Activated CD8-positive, alpha-beta T cell treated with anti-CD3 and anti-CD28 coated beads for 36 hours (primary cell): ENCODE results near the gene IDS. TPM values are rescaled to one million over a fixed set of nuclear protein-coding genes. Genes with fewer than 3 reads are reported as not detected.
A peak's percentile ranks its signal among the peaks of the same experiment; 100 is the strongest.
"Not testable (repeated sequence)": the region's sequence is repeated elsewhere in the genome, so short reads cannot be mapped to it uniquely, and the experiment has no call there.

Experiments
- ATAC-seq: fragments of 200-7000 bp; cut with Tn5 transposase; one replicate; pipeline ENCODE4 v1.10.0; 2021; ENCODE audit warnings: mild to moderate bottlenecking, moderate library complexity
- CTCF ChIA-PET: fragments of 350-600 bp; sonication (Branson Sonifier 250); formaldehyde crosslinking; loops from one replicate; lab custom pipeline; 2021; ENCODE audit warnings: antibody characterized with exemption; lab: Charles Lee
- POLR2A ChIA-PET: fragments of 350-600 bp; sonication (Branson Sonifier 250); formaldehyde crosslinking; loops from one replicate; lab custom pipeline; 2021; ENCODE audit warnings: antibody characterized with exemption; lab: Charles Lee
- DNase-seq: peaks from one replicate; pipeline ENCODE4 v3.0.0-alpha.2; 2020
- H3K27ac Mint-ChIP-seq: one replicate; pipeline ENCODE4 v1.8.0; 2021; ENCODE audit warnings: mild to moderate bottlenecking, mixed read lengths
- H3K27me3 Mint-ChIP-seq: one replicate; pipeline ENCODE4 v1.8.0; 2021; ENCODE audit warnings: mixed read lengths
- H3K36me3 Mint-ChIP-seq: one replicate; pipeline ENCODE4 v1.8.0; 2021; ENCODE audit warnings: low read depth, mixed read lengths
- H3K4me1 Mint-ChIP-seq: one replicate; pipeline ENCODE4 v1.8.0; 2021; ENCODE audit warnings: low read depth, mixed read lengths
- H3K4me3 Mint-ChIP-seq: one replicate; pipeline ENCODE4 v1.8.0; 2021; ENCODE audit warnings: mild to moderate bottlenecking, moderate library complexity, mixed read lengths
- H3K9me3 Mint-ChIP-seq: one replicate; pipeline ENCODE4 v1.8.0; 2021; ENCODE audit warnings: mixed read lengths
- intact Hi-C: fragments of 100-400 bp; cut with micrococcal nuclease; formaldehyde crosslinking; loops from one replicate; pipeline ENCODE4 v1.10.0; 2022
- total RNA-seq, 2 experiments: library from RNA; stranded (reverse); gene quantifications; one replicate each; pipeline ENCODE4 v1.2.3, GENCODE V29; 2021
- TF ChIP-seq, protein P1 (sequence below): fragments of 200-600 bp; IDR thresholded peaks from one replicate; pipeline ENCODE4 v1.8.0; 2022; ENCODE audit warnings: antibody characterized with exemption, mild to moderate bottlenecking

Gene IDS
- total RNA-seq, 2 experiments from 2014 or later = 44.8 to 50.6 TPM

DNA sequence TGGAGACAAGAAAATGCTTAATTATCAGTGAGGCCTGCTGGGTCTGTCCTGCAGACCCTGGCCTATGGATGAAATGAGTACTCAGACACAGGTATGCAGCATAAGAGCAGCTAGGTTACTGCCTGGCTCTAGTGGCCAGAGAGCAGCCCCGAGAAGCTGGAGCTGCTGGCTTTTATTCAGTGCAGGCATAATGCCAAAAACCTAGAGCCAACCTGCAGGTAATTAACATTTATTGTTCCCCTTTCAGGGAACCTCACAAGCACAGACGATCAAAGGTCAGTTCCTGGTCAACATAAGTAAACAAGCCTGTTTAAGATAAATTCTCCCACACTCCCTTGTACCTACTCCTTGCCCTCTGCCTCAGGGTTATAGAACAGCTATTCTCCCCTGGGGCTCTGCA, 13.3 kb downstream of the IDS start:
- TF ChIP-seq, protein P1, sequence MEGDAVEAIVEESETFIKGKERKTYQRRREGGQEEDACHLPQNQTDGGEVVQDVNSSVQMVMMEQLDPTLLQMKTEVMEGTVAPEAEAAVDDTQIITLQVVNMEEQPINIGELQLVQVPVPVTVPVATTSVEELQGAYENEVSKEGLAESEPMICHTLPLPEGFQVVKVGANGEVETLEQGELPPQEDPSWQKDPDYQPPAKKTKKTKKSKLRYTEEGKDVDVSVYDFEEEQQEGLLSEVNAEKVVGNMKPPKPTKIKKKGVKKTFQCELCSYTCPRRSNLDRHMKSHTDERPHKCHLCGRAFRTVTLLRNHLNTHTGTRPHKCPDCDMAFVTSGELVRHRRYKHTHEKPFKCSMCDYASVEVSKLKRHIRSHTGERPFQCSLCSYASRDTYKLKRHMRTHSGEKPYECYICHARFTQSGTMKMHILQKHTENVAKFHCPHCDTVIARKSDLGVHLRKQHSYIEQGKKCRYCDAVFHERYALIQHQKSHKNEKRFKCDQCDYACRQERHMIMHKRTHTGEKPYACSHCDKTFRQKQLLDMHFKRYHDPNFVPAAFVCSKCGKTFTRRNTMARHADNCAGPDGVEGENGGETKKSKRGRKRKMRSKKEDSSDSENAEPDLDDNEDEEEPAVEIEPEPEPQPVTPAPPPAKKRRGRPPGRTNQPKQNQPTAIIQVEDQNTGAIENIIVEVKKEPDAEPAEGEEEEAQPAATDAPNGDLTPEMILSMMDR = no peak
- H3K9me3 Mint-ChIP-seq = no peaks in the 10 kb centered on the region
- DNase-seq (no peak), ATAC-seq (no peak)
- no peaks in the 10 kb centered on the region for H3K27me3 Mint-ChIP-seq
- intact Hi-C loops = no loop called here
- H3K36me3 Mint-ChIP-seq = peaks cover 11% of the 10 kb centered on the region
- CTCF ChIA-PET = interaction anchor here (1.4 kb wide), 1 partner anchor 21 kb away, joined by 3 read pairs; no protein-coding TSS in a partner anchor
- H3K4me3 Mint-ChIP-seq = no peak overlapping the region
- peaks cover 6% of the 10 kb centered on the region for H3K4me1 Mint-ChIP-seq
- H3K27ac Mint-ChIP-seq = no peak overlapping the region
- POLR2A ChIA-PET = no interaction called here

DNA sequence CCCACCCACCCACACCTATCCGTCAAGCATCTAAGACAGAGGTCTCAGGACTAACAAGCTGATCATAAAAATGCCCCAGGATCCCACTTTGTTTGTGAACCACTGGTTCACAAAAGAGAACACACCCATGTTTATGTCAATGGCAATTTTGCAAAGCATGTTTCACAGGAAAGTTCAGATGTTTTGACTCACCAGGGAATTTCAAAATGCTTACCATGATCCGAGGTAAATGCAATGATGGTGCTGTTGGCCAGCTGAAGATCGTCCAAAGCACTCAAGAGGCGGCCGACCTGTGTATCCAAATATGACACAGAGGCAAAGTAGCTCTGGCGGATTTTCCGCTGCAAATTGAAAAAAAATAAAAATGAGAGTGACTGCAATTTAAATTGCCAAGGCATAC, 15.0 kb downstream of the IDS start:
- ChIA-PET CTCF (no interaction called here), POLR2A (interaction anchor here (0.7 to 0.9 kb wide), 2 partner anchors 11 to 596 kb away, joined by 3 read pairs; no protein-coding TSS in a partner anchor)
- TF ChIP-seq, protein P1 = no peak
- ATAC-seq (no peak), DNase-seq (no peak)
- H3K9me3 Mint-ChIP-seq = no peaks in the 10 kb centered on the region
- no peak overlapping the region for H3K4me3 Mint-ChIP-seq
- peaks cover 7% of the 10 kb centered on the region for H3K4me1 Mint-ChIP-seq
- intact Hi-C loops = no loop called here
- H3K36me3 Mint-ChIP-seq = peaks cover 15% of the 10 kb centered on the region
- H3K27me3 Mint-ChIP-seq = no peaks in the 10 kb centered on the region
- no peak overlapping the region for H3K27ac Mint-ChIP-seq

DNA sequence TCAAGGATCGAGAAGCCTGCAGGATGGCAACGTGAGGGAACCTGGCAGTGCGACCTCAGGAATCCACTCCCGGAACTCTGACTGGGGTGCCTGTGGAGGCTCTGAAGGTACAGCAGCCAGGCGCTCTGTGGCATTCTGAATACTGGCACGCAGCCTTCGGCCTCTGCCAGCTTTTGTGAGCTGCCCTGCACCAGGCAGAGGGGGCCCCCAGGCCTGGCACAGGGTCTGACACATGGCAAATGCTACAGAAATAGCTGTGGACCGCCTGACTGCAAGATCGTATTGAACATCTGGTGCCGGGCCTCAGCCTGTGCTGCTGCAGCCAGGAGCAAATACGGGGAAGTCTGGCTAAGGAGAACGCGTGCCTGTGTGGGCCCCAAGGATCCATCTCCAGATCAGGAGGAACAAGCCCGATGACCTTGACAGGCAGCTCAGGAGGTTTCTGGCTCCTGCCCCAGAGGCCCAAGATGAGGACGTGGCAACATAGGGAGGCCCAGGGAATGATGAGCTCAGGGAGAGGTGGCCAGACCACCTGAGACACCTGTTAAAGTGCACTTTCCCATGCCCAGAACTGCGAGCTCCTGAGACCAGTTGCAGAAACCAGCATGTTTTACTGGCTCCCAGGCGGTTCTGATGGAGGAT, 16.6 kb downstream of the IDS start:
- H3K9me3 Mint-ChIP-seq, H3K4me3 Mint-ChIP-seq, H3K27me3 Mint-ChIP-seq, DNase-seq, intact Hi-C loops, H3K27ac Mint-ChIP-seq, POLR2A ChIA-PET, H3K4me1 Mint-ChIP-seq, ATAC-seq, CTCF ChIA-PET: not testable (repeated sequence)
- peaks cover 17% of the 10 kb centered on the region for H3K36me3 Mint-ChIP-seq

DNA sequence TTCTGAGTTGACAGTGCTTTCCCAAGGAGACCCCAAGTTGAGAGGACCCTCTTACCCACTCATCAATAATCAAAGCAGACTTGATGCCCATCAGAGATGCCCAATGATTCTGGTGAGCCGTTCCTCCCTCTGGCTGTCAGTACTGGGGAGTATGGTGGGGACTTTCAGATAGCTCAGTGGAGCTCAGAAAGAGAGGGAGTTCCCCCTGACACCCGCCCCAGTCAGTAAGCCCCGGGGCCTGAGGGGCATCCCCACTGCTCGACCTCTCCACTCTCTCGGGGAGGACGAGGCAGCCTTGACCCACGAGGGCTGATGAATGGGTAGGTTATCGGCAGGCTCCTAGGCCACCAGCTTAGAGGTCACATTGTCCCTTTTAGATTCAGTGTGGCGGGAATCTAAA, 17.1 kb downstream of the IDS start:
- DNase-seq, H3K9me3 Mint-ChIP-seq, POLR2A ChIA-PET, ATAC-seq, intact Hi-C loops, H3K27me3 Mint-ChIP-seq, H3K27ac Mint-ChIP-seq, H3K4me3 Mint-ChIP-seq, H3K4me1 Mint-ChIP-seq: not testable (repeated sequence)
- CTCF ChIA-PET = interaction anchor here (1.4 kb wide), 1 partner anchor 16 kb away, joined by 3 read pairs; no protein-coding TSS in a partner anchor
- peaks cover 18% of the 10 kb centered on the region for H3K36me3 Mint-ChIP-seq

DNA sequence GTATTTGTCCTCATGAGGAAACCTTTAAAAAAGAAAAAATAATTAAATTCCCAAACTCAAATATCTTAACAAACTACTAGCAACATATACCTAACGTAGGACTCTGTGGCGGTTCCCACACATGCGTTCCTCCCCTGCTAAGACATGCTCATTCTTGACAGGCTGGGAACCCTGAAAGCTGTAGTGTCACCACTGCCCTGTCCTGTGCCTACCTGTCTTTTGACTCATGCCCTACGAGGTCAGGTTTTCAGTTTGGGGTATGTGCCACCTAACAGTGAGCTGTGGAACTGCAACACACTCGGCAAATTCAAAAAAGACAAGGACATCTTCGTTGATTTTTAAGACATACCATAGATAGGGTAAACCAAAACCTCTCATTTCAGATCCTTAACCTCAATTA, 17.8 kb downstream of the IDS start:
- peak; percentile 91 for ATAC-seq
- TF ChIP-seq, protein P1 = no peak
- Mint-ChIP-seq H3K27ac (peak overlapping the region; percentile 59), H3K4me1 (peaks cover 7% of the 10 kb centered on the region), H3K4me3 (no peak overlapping the region), H3K27me3 (no peaks in the 10 kb centered on the region), H3K36me3 (peaks cover 18% of the 10 kb centered on the region), H3K9me3 (no peaks in the 10 kb centered on the region)
- intact Hi-C loops = no loop called here
- ChIA-PET CTCF (interaction anchor here (1.4 kb wide), 1 partner anchor 15 kb away, joined by 3 read pairs; no protein-coding TSS in a partner anchor), POLR2A (no interaction called here)
- DNase-seq = peak; percentile 41

DNA sequence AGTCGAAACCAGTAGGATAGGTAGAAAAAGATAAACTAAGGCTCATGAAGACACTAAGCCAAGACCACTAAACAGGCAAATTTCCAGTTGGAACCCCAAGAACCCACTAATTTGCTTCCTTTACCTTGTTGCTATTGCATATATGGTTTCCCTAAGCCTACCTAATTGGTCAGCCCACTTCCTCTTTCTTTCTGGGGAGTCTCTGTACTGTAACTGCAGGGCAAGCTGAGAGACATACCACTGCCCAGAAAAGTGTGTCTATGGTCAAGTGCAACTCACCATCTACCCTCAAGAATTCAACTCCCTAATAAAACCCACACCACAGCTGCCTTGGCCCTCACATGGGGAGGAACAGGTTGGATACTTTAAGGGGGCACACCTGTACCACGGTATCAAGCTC, 28.6 kb downstream of the IDS start:
- Mint-ChIP-seq H3K27me3 (no peaks in the 10 kb centered on the region), H3K36me3 (peaks cover 7% of the 10 kb centered on the region), H3K4me1 (no peaks in the 10 kb centered on the region), H3K27ac (no peak overlapping the region), H3K4me3 (no peak overlapping the region), H3K9me3 (no peaks in the 10 kb centered on the region)
- ChIA-PET CTCF (no interaction called here), POLR2A (no interaction called here)
- TF ChIP-seq, protein P1 = no peak
- intact Hi-C loops = no loop called here
- no peak for DNase-seq
- no peak for ATAC-seq
